HG03439 (cell line): ENCODE measurements around the gene GRIN2C.

Experiments
- ATAC-seq: cut with Tn5 transposase; IDR thresholded peaks from one replicate; pipeline ENCODE4 v1.9.1; 2021; ENCODE audit warnings: mild to moderate bottlenecking, moderate library complexity; ENCODE audit not compliant: unreplicated experiment

GRIN2C gene

DNA sequence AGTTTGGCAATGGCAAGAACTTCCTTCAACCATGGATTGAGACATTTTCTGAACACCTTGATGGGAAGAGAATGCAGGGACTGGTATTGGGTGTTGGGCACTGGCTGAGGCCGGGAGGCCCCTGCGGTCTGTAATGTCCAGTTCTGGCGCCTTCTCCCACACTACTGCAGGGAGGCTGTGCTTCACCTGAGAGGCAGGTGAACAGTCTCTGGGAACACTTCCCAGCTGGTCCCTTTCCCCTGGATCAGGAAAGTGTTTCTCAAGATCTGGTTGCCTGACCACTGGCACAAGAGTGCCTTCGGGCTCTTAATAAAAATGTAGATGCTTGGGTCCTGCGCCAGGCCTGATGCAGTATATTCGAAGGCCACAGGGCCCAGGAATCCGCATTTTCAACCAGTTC, 55.0 kb downstream of the GRIN2C start:
- ATAC-seq, result no peak

DNA sequence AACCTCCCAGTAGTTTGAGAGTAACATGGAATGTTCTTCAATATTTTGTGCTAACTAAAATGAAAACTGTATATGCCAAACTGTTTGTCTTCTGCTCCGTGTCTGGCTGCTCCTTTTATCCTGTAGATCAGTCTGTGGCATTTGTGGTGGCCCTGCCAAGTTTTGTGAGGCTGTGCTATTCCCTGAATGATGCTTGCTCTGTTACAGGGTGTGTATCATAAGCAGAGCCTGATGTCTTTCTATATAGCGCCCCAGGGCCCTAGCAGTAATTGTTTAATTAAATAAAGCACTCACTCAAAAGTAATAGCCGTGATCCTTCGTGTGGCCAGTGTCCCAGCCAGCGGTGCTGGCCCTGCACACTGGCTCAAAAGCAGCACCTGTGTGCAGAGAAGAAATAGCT, 55.7 kb downstream of the GRIN2C start:
- ATAC-seq, result no peak

DNA sequence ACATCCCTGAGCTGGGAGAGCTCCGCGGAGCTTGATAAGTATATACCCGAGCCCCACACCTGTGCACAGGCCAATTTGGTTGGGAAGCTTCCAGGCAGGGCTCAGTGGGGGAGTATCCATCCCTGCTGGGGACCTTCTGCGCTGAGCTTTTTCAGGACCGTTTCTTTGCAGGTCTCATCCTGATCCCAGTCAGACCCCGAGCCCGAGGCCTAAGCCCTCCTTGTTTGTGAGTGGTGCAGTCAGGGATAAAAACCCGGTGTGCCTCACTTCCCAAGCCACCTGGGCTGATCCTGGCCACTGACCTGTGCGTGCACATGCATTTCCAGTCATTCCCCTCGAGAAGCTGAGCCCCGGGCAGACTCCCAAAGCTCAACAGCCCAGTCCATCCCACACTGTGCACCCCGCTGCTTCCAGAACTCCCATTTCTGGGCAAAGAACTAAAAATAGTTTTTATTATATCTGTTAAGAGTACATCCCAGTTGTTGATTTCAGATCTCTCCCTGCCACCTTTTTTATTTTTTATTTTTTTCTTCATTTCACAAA, 56.2 kb downstream of the GRIN2C start:
- ATAC-seq, result no peak

DNA sequence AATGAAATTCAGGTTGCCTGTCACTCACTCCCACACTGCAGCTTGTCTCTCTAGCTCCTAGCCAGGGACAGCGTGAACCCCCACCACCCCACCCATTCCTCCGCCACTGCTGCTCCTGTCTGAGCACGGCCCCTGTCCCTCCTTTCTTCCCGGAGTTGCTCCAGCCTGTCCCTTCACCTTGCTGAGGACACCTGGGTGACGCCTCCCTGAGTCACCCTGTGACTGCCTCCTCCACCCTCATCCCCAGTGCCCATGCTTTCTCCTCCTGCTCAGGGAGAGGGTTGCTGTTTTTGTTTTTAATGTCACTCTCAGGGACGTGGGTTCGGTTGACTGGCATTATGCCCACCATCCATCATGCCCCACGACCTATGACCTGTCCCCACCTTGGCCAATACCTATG, 57.8 kb downstream of the GRIN2C start:
- no peak for ATAC-seq

DNA sequence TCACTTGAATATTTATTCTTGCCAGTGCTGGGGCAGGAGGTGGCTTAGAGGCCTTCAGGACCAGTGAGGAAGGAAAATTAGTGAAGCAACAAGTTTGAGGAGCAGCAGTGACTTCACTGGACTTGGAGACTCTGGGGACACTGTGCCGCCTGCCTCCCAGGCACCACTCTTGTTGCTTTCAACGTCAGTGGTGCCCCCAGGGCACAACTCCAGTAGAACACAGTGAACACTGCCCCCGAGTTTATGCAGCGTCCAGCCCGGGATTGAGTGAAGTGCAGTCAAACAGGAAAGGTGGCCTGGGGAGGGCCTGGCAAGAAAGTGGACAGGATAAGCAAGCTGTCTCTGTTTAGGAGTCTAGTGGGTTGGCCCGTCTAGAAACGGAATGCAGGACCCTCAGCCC, 59.2 kb downstream of the GRIN2C start:
- no peak for ATAC-seq

DNA sequence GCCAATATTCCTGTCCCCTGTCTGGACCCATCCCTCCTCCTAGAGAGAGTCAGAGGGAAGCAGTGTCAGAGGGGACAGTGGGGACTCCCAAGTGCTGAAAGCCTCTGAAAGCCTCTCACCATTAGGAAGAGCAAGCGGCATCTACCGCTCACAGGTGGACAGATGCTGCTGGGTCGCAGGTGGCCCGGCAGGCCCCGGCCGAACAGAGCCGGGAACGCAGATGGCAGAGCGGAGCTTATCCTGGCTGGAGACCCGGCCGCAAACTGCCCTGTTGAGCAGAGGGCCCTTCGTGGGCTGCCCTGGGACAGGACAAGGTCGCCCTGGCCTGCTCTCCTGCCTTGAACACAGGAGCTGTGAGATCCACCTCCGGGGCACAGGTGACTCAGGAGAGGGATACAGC, 60.6 kb downstream of the GRIN2C start:
- no peak for ATAC-seq

DNA sequence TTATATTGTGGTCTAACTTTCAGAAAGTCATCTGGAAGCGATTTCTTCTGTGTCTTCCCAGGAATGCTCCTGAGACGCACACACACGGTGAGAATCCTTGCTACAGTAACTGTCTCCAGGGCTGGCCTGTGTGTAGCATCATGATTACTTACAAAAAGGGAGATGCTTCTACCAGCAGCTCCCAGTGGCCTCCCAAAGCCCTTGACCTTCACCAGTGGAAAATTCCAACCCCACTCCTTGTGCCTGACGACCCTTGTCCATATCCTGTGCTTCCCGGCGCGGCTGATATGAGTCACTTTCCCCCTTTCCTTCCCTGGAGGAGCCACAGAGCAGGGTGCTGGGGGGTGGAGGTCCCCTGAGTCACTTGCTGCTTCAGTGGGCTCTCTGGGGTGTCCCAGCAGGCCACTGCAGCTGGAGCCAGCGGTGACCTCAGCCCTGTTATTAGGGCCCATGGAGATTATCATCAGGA, 61.4 kb downstream of the GRIN2C start:
- ATAC-seq, result no peak

DNA sequence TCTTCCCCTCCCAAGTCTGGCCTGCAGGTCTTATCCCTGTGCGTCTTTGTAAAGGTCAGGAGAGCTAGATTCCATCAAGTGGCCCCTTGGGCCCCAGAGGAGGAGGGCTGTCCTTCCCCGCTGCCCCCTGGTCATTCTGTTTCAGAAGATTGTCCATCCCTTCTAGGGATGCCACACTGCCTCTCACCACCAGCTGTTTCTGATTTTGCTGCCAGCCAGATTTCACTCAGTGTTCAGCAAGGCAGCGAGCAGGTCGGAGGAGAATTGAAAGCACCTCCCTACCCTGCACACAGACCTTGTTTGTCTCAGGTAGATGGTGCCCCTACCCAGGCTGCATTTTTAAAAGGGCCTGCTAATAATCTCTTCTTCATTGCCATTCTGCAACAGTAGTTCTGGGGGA, 61.9 kb downstream of the GRIN2C start:
- ATAC-seq, result no peak

DNA sequence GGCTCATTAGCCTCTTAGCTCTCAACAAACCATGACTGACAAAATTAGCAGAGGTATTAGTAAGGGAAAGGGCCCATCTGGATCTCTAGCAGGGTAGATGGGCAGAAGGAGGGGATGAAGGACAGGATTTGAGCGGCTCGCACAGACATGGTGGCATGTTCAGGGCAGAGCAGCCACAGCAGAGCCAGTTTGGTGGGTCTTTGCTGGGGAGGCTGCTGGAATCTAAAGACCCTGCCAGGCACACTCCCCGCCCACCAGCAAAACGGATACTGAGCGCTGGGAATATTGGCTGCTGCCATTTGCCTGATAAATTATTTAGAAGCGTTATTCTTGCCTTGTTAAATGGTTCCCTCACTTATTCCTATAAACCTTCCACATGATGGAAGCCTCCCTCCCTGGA, 62.8 kb downstream of the GRIN2C start:
- ATAC-seq, result no peak

DNA sequence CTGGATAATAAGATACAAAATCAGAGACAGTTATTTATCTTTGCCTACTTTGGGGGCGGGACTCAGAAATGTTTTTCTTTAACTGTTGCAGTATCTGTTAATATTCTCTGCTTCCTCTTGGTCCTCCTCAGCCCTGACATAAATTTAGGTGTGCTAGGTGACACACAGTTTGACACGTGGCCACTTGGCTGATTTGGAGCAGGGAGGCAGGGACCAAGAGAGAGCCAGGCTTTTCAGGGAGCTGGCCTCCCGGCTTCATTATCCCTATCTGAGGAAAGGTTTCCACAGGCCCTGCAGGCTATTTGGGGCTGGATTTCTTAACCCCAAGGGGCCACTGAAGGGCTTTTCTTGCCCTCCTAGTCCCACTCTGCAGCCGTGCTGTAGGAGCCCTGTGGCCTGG, 63.5 kb downstream of the GRIN2C start:
- no peak for ATAC-seq

DNA sequence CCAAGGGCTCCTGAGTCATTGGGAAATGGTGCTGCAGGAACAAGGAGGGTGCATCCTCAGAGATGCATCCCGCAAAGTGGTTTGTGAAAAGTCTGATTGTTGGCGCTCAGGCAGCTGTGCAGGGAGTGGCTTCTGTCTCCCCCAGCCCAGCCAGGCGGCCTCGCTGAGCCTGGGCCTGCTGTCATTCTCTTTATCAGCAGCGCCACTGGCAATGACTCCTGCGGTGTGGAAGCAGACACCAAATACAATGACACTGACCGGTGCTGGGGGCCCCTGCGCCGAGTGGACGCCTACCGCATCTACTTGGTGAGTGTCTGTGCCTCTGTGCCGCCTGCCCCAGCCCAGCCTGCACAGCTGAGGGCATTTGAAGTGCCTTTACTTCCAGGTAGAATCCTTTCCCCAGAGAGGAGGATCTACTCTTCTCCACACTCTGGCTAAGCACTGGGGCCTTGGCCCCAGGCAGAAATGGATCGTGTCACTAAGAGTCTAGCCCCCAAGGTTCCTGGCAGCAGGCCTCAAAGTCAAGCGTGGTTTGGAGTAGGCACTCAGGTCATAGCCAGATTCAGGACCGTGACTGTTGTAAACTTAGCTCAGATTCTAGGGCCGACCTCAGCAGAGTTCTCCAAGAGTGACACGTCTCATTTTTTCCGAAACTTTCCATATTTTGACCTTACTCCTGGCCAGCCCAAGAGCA, 64.2 kb downstream of the GRIN2C start:
- ATAC-seq, result no peak

DNA sequence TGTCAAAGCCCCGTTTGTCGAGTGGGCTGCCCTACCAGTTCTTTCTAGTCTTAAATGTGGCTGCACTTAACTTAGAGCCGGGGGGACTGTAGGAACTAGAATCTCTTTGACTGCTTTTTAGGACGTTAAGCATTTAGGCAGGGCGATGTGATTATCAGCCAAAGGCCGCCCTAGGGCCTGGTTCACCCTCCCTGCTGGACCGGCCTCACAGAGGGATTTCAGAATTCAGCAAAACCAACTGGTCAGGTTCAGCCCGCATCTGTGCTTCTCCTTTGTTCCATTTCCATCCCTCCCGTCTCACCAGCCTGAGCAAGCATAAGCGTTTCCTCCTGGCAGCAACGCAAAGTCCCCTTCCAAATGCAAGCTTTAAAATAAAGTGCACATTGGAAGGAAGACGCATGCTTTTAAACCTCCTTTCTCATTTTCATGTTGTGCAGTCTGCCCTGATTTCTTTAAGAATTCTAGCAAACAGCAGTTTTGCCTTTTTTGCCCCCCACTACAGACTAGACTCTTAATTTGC, 67.0 kb downstream of the GRIN2C start:
- ATAC-seq, result no peak
